Brain pericyte (primary cell): ENCODE results near the gene LAMA3.

ENCODE experiments used
- DNase-seq: peaks from one replicate; pipeline ENCODE4 v3.0.0-alpha.2; 2012; ENCODE audit warnings: low read depth, low spot score

LAMA3 gene

DNA sequence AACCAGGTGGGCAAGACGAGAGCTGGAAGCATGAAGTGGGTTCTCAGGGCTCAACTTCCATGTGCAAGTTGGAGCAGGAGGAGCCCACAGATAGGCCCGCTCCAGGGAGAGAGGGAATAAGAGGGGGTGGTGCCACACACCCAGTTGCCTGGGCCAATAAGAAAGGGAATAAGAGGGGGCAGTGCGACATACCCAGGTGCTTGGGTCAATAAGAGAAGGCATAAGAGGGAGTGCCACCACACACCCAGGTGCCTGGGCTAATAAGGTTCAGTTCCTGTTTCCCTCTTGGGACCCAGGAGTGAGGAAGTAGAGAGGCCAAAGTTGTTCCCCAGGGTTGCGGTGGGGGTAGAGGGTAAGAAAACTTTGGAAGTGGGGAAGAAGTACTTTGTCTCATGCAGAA is 127.5 kb downstream of the LAMA3 start:
- no peak for DNase-seq

GRCh38 chr18:23819001-23819400 is 129.7 kb downstream of the LAMA3 start:
- DNase-seq: no peak

DNA sequence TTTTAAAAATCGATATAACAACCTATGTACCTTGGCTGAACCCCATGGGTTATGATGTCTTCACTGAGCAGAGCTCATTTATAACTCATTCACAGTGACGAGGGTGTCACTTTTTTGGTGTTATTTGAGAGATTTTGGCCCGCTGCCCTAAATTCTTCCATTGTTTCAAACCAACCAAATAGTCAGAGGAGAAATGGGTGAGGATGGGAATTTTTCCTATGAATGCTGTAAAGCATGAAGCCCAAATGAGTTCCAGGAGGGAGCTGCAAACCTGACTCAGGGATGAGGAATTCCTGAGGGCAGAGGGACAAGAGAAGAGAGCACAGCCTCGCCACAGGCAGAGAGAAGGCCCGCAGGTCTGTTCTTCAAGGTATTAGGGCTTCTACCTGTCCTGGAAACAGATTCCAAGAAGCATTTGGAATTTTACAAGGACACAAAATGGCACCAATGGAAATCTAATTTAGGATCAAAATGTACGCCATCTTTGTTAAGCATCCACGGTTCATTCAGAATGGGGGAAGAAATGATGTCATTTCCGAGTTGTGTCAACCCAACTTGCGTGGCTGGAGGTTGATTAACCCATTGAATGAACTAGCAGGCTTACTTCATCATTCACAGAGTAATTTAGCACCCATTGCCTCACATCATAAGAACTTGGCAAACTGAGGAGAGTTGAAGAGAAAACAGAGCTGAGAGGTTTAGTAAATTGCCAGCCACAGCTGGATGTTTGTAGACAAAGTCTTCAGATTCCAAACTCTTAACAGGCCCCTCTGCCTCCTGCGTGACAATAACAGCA is 133.5 kb downstream of the LAMA3 start:
- no peak for DNase-seq

DNA sequence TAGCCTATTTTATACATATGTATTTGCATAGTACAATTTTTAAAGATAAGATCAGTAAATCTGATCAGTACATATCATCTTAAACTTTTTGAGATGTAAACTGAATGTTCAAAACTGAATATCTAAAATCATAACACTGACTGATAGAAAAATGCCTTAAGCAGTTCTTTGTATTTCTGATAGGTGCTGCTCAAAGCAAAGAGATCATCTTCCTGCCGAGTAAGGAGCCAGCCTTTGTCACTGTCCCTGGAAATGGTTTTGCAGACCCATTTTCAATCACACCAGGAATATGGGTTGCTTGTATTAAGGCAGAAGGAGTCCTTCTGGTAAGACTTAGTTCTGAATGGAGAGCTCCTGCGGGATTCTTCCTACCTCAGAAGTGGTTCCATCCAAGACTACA is 135.0 kb downstream of the LAMA3 start:
- DNase-seq: no peak

GRCh38 chr18:23824669-23825068 is 135.4 kb downstream of the LAMA3 start:
- no peak for DNase-seq

- DNase-seq: no peak
Observed at GRCh38 chr18:23825496-23825895, 136.2 kb downstream of the LAMA3 start.

DNA sequence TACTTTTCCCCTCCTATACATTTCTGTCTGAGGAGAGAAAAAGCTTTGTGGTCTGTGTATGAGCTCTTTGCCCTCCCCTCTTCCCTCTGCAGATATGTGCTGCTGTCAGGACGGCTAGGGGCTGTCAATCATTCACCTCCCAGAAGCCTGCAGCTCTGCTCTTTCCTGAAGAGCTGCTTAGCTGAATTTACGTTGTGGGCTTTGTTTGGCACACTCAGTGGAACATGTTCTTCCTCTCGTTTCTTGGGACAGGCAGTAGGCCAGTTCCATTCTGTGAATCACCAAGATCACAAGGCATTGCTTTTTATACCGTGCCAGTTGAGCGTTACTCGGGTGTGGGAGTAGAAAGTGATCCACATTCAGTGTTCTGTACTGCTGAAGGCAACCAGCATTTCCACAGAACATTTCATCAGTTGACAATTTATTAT is 136.7 kb downstream of the LAMA3 start:
- no peak for DNase-seq

- DNase-seq: no peak
Observed at GRCh38 chr18:23826850-23827620, 137.8 kb downstream of the LAMA3 start.

DNA sequence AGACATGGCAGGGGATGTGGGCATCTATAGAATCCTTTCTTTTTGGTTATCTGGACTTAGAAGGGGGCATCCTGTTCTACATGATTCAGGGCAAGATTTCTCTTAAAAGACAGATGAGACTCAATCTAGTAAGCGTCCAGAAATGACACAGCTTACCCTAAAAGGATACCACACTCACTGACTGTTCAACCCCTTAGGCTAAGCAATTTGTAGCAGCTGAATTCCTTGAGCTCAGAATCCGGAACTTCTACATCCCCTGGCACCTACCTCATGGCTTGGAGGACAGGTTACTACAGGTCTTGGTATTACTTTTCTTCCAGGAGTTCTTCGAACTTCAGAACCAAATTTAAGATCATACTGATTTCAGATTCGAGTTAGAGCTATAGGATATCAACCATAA is 138.4 kb downstream of the LAMA3 start:
- DNase-seq: no peak

GRCh38 chr18:23828426-23828825 is 139.2 kb downstream of the LAMA3 start:
- no peak for DNase-seq

GRCh38 chr18:23832911-23833310 is 143.7 kb downstream of the LAMA3 start:
- DNase-seq: no peak

- no peak for DNase-seq
Observed at GRCh38 chr18:23833714-23834113, 144.5 kb downstream of the LAMA3 start.

- no peak for DNase-seq
Observed at GRCh38 chr18:23835091-23835490, 145.8 kb downstream of the LAMA3 start.

DNA sequence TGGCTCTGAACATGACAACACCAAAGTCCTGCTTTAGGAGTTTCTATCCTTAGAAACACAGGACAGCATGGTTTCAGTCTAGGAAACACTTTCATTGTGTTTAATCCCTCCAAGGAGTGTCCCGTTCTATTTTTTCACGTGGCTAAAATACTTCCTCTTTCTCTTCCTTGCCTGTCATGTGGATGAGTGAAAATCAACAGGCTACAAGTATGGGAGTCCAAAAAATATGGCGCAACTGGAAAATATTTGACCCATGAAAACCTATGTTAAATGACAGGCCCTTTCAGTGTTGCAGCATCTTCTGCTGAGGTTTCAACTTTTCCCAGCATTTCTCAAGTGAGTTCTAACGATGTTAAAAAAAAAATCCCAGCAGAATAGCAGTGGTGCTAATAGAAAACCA is 146.3 kb downstream of the LAMA3 start:
- DNase-seq: no peak

DNA sequence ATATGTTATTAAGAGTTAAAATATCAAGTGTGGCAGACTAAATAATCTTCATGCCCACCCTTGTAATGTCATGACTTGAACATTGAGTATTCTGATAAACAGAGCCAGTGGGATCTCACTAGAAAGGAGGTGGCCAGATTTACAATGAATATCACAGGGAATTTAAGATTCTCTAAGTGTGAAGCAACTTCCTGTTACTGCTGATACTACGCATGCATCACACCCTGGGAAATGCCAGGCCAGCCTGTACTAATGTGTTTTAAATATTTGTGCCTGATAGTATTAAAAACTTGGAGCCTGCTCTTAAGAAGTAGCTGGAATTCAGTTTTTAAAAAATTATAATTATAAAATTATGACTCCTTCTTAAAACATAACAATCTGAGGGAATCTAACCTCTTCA is 148.3 kb downstream of the LAMA3 start:
- DNase-seq: no peak

DNA sequence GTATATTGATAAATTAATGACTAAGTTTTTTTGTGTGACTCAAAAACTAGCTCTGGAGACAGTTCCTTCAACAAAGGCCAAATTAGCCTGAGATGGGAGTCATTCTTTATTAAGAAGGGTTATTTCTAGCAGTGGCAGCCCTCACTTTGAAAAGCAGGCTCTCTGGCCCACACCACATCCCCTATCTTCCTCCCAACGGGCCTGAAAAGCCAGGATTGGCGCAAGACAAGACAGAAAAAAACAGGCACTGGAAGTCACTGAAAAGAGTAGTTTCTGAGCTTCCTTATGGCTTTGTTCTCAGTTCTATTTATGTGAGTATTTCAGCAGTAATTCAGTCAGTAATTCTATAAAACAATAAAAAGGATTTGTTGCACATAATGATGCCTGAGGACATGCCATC is 149.0 kb downstream of the LAMA3 start:
- no peak for DNase-seq

DNA sequence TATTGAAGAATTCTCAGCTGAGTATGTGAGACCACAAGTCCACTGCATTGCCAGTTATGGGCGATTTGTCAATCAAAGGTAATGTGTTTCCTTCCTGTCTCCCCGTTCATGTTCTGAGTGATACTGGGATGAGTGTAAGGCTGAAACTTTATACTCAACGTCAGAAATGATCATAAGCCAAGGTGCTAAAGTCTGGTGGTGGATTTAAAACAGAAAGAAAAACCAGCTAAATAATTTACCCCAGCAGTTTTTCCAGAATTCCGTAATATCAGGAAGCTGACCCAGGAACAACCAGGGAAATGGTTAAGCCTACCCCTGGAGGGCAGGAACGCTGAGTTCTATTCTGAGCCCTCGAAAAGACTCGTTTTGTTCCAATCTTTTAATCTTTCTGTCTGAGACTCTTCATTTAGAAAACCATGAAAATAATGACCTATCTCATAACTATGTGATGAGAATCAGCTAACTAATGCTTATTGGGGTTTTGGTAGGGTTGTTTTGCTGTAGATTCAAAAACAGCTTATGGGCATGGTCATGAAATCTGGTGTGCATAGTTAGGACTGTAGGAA is 149.6 kb downstream of the LAMA3 start:
- no peak for DNase-seq

- no peak for DNase-seq
Observed at GRCh38 chr18:23842305-23842704, 153.1 kb downstream of the LAMA3 start.

GRCh38 chr18:23844991-23845680 is 155.9 kb downstream of the LAMA3 start:
- no peak for DNase-seq

DNA sequence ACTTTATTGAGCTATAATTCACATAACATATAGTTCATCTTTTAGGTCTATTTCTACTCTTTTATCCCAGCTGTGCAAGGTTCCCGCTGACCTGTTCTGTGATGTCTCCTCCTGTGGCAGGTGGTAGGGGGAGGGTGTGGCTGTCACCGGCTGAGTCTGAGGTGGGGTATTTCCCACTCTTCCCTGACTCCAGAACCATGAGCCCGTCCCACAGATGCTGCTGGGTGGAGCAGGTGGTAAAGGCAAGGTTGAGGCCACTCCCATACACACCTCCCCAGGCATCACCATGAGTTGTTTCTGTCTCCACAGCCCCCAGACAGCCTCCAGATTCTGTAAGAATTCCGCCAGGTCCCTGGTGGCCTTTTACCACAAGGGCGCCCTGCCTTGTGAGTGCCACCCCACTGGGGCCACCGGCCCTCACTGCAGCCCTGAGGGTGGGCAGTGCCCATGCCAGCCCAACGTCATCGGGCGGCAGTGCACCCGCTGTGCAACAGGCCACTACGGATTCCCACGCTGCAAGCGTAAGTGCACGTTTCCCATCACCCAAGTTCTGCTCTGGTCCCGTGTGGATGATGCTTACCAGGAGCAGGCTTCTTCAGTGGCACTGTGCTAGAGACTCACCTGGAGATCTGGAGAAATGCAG is 156.9 kb downstream of the LAMA3 start:
- no peak for DNase-seq

DNA sequence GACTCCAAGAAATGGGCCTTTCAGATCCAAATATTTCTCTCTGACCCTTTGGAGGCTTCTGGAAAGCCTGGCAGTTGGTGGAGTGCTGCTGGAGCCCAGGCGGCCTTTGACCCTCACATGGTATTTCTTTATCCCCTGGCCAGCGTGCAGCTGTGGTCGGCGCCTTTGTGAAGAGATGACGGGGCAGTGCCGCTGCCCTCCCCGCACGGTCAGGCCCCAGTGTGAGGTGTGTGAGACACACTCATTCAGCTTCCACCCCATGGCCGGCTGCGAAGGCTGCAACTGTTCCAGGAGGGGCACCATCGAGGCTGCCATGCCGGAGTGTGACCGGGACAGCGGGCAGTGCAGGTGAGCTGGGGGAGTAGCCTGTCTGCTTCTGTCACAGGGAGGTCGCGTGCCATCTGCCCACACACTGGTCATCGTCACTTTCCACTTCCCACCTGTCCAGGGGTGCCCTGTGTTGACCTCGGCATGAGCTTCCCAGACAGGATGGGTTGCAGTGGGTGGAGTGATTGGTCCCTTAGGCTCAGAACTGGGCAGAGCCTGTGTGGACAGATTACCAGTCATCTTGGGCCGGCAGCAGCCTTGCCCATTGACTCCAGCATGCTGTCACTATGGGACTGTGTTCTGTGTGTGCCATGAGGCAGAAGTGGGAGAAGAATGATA is 158.2 kb downstream of the LAMA3 start:
- DNase-seq: no peak
